Tibial artery (tissue), 4 donors: ENCODE results near the gene INPP4A.
A peak's percentile ranks its signal among the peaks of the same experiment; 100 is the strongest.

Experiments used
- DNase-seq, 2 donors: peaks; one replicate each; pipeline ENCODE4 v3.0.0-alpha.2; 2019
- H3K27ac ChIP-seq, 2 donors: fragments of 200-600 bp; sonication (generic) in 1 of 2; 1 replicate in 1 of 2; 2 replicates in 1 of 2; pipeline ENCODE4 v1.5.1; 2018 to 2019; ENCODE audit warnings: mild to moderate bottlenecking in 1 of 2
- H3K27me3 ChIP-seq, 2 donors: fragments of 200-600 bp; sonication (generic) in 1 of 2; one replicate each; pipeline versions ENCODE4 v1.5.1 to v1.6.0; 2016 to 2019
- H3K36me3 ChIP-seq, 3 donors: fragments of 200-600 bp; sonication (generic) in 2 of 3; one replicate each; pipeline ENCODE4 v1.5.1; 2016 to 2019; ENCODE audit warnings: mild to moderate bottlenecking in 2 of 3
- H3K4me1 ChIP-seq, 4 donors: fragments of 200-600 bp; sonication (generic) in 2 of 4; 1 replicate in 3 of 4; 2 replicates in 1 of 4; pipeline ENCODE4 v1.5.1; 2016 to 2019
- H3K4me3 ChIP-seq, 2 donors: fragments of 200-600 bp; sonication (generic) in 1 of 2; 1 replicate in 1 of 2; 2 replicates in 1 of 2; pipeline ENCODE4 v1.5.1; 2018 to 2019; ENCODE audit warnings: mild to moderate bottlenecking in 2 of 2
- H3K9me3 ChIP-seq, 3 donors: fragments of 200-600 bp; sonication (generic) in 1 of 3; one replicate each; pipeline ENCODE4 v1.5.1; 2016 to 2019
- intact Hi-C: fragments of 100-400 bp; cut with DNase I; formaldehyde crosslinking; loops from one replicate; pipeline ENCODE4 v1.15.0; 2023; ENCODE audit warnings: low total_unique reads
- TF ChIP-seq, protein P1 (sequence below), 2 experiments: fragments of 200-600 bp in 1 of 2; fragments of 450-650 bp in 1 of 2; IDR thresholded peaks; one replicate each; pipeline ENCODE4 v1.5.1; 2017 to 2019; ENCODE audit warnings: antibody characterized with exemption in 2 of 2, mild to moderate bottlenecking in 1 of 2, moderate library complexity in 1 of 2

INPP4A gene

DNA sequence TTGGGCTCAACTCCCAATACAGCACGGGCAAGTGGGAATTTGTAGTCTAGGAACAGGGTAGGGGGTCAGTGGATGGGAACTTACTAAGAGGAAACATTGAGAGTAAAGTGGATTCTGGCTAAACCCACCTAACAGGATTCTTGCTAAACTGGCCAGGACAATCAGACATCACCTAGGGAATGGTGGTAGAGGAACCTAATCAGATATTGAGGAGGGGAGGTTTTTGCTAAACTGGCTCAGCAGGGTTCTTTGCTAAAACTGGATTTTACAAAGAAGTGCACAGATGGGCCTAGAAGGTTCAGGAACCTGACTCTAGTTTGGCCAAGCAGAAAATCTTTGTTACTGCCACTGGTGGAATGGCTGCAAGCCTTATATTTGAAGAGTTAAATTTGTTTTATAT is 55.9 kb downstream of the INPP4A start:
- Histone ChIP-seq H3K27ac (no peak overlapping the region), H3K4me3 (no peak overlapping the region), H3K36me3 (no peaks in the 10 kb centered on the region), H3K4me1 (peaks cover 0 to 46% (median 22%) of the 10 kb centered on the region in 4 donors), H3K27me3 (no peaks in the 10 kb centered on the region), H3K9me3 (no peaks in the 10 kb centered on the region)
- DNase-seq: peak in 1 of 2 donors; percentile 6
- intact Hi-C loops: no loop called here
- TF ChIP-seq, protein P1, sequence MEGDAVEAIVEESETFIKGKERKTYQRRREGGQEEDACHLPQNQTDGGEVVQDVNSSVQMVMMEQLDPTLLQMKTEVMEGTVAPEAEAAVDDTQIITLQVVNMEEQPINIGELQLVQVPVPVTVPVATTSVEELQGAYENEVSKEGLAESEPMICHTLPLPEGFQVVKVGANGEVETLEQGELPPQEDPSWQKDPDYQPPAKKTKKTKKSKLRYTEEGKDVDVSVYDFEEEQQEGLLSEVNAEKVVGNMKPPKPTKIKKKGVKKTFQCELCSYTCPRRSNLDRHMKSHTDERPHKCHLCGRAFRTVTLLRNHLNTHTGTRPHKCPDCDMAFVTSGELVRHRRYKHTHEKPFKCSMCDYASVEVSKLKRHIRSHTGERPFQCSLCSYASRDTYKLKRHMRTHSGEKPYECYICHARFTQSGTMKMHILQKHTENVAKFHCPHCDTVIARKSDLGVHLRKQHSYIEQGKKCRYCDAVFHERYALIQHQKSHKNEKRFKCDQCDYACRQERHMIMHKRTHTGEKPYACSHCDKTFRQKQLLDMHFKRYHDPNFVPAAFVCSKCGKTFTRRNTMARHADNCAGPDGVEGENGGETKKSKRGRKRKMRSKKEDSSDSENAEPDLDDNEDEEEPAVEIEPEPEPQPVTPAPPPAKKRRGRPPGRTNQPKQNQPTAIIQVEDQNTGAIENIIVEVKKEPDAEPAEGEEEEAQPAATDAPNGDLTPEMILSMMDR (IDR thresholded peaks at IDR 0.05): no peak

GRCh38 chr2:98501223-98501622 is 56.6 kb downstream of the INPP4A start:
- Histone ChIP-seq H3K27me3 (no peaks in the 10 kb centered on the region), H3K4me3 (no peak overlapping the region), H3K27ac (no peak overlapping the region), H3K36me3 (no peaks in the 10 kb centered on the region), H3K9me3 (no peaks in the 10 kb centered on the region), H3K4me1 (peaks cover 0 to 53% (median 24%) of the 10 kb centered on the region in 4 donors)
- intact Hi-C loops: no loop called here
- DNase-seq: peak in 1 of 2 donors; percentile 6
- TF ChIP-seq, protein P1 (IDR thresholded peaks at IDR 0.05): no peak

DNA sequence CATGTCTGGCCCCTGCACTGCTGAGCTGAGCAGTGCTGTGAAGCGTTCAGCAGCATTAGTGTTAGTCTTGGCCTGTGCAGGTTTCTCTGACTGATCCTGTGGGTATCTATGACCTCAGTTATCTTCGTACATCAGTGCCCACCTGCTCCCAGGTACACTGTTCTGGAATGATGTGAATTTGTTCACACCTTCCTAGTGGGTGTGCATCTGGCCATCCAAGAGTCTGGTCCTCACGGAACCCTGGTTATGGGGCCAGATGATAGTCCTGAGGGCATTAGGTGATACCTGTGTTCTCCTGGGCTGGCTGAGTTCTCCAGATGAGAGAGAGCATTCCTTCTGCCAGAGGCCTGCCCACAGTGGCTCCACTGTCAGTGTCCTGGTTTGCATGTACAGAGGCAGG is 57.2 kb downstream of the INPP4A start:
- Histone ChIP-seq H3K4me1 (peaks cover 0 to 57% (median 24%) of the 10 kb centered on the region in 4 donors), H3K27ac (no peak overlapping the region), H3K9me3 (no peaks in the 10 kb centered on the region), H3K4me3 (no peak overlapping the region), H3K36me3 (no peaks in the 10 kb centered on the region), H3K27me3 (no peaks in the 10 kb centered on the region)
- DNase-seq: peak in 1 of 2 donors; percentile 33
- TF ChIP-seq, protein P1 (IDR thresholded peaks at IDR 0.05): no peak
- intact Hi-C loops: no loop called here

DNA sequence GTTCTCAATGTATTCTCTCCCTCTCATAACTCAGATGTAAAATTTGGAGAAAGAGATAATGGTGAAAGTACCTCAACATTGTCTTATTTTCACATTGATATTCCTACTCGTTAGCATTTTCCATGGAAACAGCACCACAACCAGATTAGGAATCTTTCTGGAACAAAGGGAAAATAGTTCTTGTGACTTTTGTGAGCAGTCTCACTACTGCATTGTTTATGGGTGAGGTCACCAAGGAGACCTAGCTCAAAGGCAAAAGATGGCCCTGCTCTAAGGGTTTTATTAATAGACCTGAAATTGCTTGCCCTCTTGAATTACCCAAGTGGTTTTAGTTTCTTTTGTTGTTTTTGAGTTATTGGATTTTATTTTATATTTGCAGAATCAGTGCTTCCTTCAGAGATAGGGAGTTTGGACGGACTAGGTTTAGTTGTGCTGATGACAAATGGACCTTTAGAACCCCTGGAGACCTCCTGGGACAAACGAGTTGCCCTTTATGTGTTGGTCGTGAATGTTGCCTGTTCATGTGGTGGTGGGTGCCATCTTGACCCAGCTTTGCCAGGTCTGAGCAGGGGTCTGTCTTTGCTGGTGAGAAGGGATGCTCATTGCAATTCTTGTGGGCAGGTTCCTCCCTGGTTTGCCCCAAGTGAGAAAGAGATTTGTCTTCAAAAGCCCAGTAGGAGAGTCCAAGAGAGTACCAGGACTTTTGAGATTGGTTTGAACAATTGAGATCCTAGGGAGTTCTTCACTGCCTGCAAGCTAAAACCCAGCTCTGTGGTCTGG is 58.1 kb downstream of the INPP4A start:
- Histone ChIP-seq H3K27ac (no peak overlapping the region), H3K9me3 (no peaks in the 10 kb centered on the region), H3K27me3 (no peaks in the 10 kb centered on the region), H3K36me3 (no peaks in the 10 kb centered on the region), H3K4me3 (no peak overlapping the region), H3K4me1 (peaks cover 0 to 57% (median 24%) of the 10 kb centered on the region in 4 donors)
- intact Hi-C loops: no loop called here
- DNase-seq: peak in 1 of 2 donors; percentile 37
- TF ChIP-seq, protein P1 (IDR thresholded peaks at IDR 0.05): no peak

DNA sequence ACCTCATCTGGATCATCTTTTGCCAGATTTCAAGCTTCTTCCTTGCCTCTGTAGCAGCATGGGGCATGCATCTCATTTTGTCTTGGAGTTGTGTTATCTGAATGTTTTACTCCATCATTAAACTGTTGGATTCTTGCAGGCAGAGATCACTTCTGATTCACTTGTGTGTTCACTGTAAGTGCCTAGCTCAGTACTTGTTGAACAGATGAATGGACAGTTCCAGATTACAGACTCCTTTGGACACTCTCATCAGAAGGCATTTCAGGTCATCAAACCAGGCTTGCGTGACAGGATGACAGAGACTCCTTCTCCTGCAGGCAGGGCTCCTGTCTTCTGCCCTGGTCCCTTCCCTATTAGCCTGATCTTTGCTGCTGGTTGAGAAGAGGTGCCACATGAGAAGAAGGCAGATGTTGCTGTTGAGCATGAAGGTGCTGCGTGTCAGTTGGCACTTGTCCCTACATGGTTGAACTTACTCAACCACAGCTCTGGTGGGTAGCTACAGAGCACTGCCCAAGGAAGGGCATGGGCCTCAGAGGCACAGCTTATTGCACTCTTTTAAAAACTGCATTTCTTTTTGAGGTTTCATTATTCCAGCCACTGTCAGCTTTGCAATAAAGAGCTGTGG is 58.9 kb downstream of the INPP4A start:
- H3K27ac ChIP-seq: peak overlapping the region in 1 of 2 donors; percentile 59
- no peaks in the 10 kb centered on the region for H3K27me3 ChIP-seq
- no peaks in the 10 kb centered on the region for H3K9me3 ChIP-seq
- DNase-seq: peak in 1 of 2 donors; percentile 35
- peaks cover 0 to 55% (median 24%) of the 10 kb centered on the region in 4 donors for H3K4me1 ChIP-seq
- H3K4me3 ChIP-seq: no peak overlapping the region
- intact Hi-C loops: no loop called here
- no peaks in the 10 kb centered on the region for H3K36me3 ChIP-seq
- TF ChIP-seq, protein P1 (IDR thresholded peaks at IDR 0.05): no peak
